Natural killer cell treated with Interleukin-12 subunit alpha and Interleukin-12 subunit beta and Interleukin-15 and Interleukin-18, amount 100 ng/mL, for 72 hours (primary cell): ENCODE measurements around the gene SZT2. TPM values are rescaled to one million over a fixed set of nuclear protein-coding genes. Genes with fewer than 3 reads are reported as not detected.

ENCODE experiments used
- ATAC-seq, 2 donors: fragments of 150-1000 bp; cut with Tn5 transposase in 1 of 2; sonication (Bioruptor Pico), chemical (Tn5 transposase) in 1 of 2; 2 replicates each; pipeline ENCODE4 v1.10.0; 2021
- DNase-seq: peaks from one replicate; pipeline ENCODE4 v3.0.0; 2022; ENCODE audit warnings: low spot score
- H3K27ac Mint-ChIP-seq, 2 donors: 1 replicate in 1 of 2; 2 replicates in 1 of 2; pipeline ENCODE4 v1.8.0; 2022; ENCODE audit warnings: mixed read lengths in 2 of 2, mild to moderate bottlenecking in 1 of 2, moderate library complexity in 1 of 2
- H3K27me3 Mint-ChIP-seq, 2 donors: 1 replicate in 1 of 2; 2 replicates in 1 of 2; pipeline ENCODE4 v1.8.0; 2022; ENCODE audit warnings: mixed read lengths in 2 of 2
- H3K36me3 Mint-ChIP-seq: one replicate; pipeline ENCODE4 v1.8.0; 2022; ENCODE audit warnings: mixed read lengths
- H3K4me1 Mint-ChIP-seq, 2 donors: 1 replicate in 1 of 2; 2 replicates in 1 of 2; pipeline ENCODE4 v1.8.0; 2022; ENCODE audit warnings: low read depth in 2 of 2, mixed read lengths in 2 of 2, mild to moderate bottlenecking in 1 of 2
- H3K4me3 Mint-ChIP-seq: one replicate; pipeline ENCODE4 v1.8.0; 2022; ENCODE audit warnings: mixed read lengths
- H3K9me3 Mint-ChIP-seq: 2 replicates; pipeline ENCODE4 v1.8.0; 2022; ENCODE audit warnings: mixed read lengths
- total RNA-seq, 2 donors: library from RNA; stranded (reverse); gene quantifications; one replicate each; pipeline ENCODE4 v1.2.3, GENCODE V29; 2022

Gene SZT2
- total RNA-seq, 2 donors from 2014 or later: 73.3 to 119 TPM

- Mint-ChIP-seq H3K9me3 (no peaks in the 10 kb centered on the region), H3K27me3 (no peaks in the 10 kb centered on the region), H3K36me3 (peaks cover 7% of the 10 kb centered on the region), H3K4me1 (no peaks in the 10 kb centered on the region), H3K4me3 (no peak overlapping the region), H3K27ac (no peak overlapping the region)
- DNase-seq: no peak
- no peak for ATAC-seq
Measured at GRCh38 chr1:43440358-43440757, 50.7 kb downstream of the SZT2 start.

- no peaks in the 10 kb centered on the region for H3K27me3 Mint-ChIP-seq
- H3K27ac Mint-ChIP-seq: no peak overlapping the region
- peaks cover 7% of the 10 kb centered on the region for H3K36me3 Mint-ChIP-seq
Measured at GRCh38 chr1:43441166-43441893, 51.6 kb downstream of the SZT2 start.

GRCh38 chr1:43441894-43442637, 52.4 kb downstream of the SZT2 start:
- Mint-ChIP-seq H3K36me3 (peaks cover 7% of the 10 kb centered on the region), H3K4me3 (no peak overlapping the region), H3K27ac (no peak overlapping the region), H3K4me1 (no peaks in the 10 kb centered on the region), H3K27me3 (no peaks in the 10 kb centered on the region), H3K9me3 (no peaks in the 10 kb centered on the region)
- ATAC-seq (no peak), DNase-seq (no peak)

More at GRCh38 chr1:43441166-43441893, 51.6 kb downstream of the SZT2 start:
- ATAC-seq (no peak), DNase-seq (no peak)
- no peaks in the 10 kb centered on the region for H3K9me3 Mint-ChIP-seq
- no peak overlapping the region for H3K4me3 Mint-ChIP-seq
- no peaks in the 10 kb centered on the region for H3K4me1 Mint-ChIP-seq

DNA sequence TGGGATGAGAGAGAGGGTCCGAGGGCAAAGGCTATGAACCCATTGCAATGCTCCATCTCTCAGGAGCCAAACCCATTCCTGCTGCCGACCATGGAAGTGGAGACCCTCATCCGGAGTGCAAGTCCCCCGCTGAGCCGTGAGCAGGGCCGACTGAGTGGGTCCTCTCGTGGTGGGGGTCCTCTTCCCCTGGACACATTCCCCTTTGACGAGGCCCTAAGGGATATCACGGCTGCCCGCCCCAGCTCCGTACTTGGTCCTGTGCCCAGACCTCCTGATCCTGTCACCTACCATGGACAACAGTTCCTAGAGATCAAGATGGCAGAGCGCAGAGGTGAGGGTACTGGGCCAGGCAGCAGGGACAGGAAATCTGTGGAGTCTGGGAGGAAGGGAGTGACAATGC, 53.1 kb downstream of the SZT2 start:
- no peak overlapping the region for H3K4me3 Mint-ChIP-seq
- ATAC-seq: no peak
- H3K36me3 Mint-ChIP-seq: peaks cover 7% of the 10 kb centered on the region
- no peak overlapping the region for H3K27ac Mint-ChIP-seq
- no peaks in the 10 kb centered on the region for H3K9me3 Mint-ChIP-seq
- DNase-seq: no peak
- no peaks in the 10 kb centered on the region for H3K27me3 Mint-ChIP-seq
- H3K4me1 Mint-ChIP-seq: no peaks in the 10 kb centered on the region

DNA sequence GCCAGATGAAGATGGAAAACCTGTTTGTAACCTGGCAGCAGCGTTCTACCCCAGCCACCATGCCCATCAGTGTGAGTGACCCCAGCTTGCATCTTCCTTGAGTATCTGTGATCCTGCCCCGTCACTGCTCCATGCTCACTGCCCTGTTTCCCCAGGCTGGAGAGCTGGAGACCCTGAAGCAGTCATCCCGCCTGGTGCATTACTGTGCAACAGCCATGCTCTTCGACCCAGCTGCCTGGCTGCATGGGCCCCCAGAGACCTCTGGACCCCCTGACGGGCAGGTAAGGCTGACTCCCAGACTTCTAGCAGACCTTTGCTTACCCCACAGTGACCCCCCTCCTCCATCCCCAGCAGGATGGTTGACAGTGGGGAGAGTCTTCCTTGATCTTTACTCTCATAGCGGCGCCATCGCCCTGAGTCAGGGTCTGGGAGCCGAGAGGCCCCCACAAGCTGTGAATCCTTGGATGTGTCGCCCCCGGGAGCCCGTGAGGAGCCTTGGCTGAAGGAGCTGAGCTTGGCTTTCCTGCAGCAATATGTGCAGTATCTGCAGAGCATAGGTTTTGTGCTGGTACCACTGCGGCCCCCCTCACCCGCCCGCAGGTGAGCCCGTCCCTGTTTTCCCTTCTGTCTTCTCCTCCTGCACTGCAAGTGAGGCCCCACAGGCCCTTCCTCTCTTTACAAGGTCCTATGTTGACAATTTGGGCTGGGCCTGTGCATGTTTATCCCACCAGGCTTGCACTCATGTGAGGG, 53.7 kb downstream of the SZT2 start:
- H3K27me3 Mint-ChIP-seq: no peaks in the 10 kb centered on the region
- DNase-seq: no peak
- H3K36me3 Mint-ChIP-seq: peaks cover 7% of the 10 kb centered on the region
- no peaks in the 10 kb centered on the region for H3K4me1 Mint-ChIP-seq
- no peak for ATAC-seq
- H3K27ac Mint-ChIP-seq: no peak overlapping the region
- no peak overlapping the region for H3K4me3 Mint-ChIP-seq
- H3K9me3 Mint-ChIP-seq: no peaks in the 10 kb centered on the region

DNA sequence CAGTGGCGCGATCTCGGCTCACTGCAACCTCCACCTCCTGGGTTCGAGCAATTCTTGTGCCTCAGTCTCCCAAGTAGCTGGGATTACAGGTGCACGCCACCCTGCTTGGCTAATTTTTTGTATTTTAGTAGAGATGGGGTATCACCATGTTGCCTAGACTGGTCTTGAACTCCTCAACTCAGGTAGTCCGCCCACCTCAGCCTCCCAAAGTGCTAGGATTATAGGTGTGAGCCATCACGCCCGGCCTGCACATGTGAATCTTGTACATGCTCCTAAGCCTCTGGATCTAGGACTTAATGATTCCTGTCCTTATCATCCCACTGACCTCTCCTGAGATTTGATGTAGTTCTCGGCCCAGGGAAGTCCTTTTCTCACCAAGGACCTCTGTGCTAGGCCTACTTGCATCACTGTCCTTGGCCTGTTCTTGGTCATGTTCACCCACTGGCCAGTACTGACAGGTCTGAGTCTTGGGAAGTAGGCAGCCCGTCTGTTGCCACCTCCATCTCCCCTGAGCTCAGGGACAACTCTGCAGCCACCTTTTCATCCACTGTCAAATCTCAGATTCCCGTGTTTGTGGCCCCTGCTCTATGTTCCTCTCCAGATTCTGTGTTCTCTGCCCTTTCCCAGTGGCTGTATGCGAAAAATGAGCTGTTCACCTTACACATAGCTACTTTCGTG, 54.6 kb downstream of the SZT2 start:
- Mint-ChIP-seq H3K27ac (no peak overlapping the region), H3K27me3 (no peaks in the 10 kb centered on the region), H3K36me3 (peaks cover 12% of the 10 kb centered on the region), H3K9me3 (no peaks in the 10 kb centered on the region), H3K4me3 (no peak overlapping the region), H3K4me1 (no peaks in the 10 kb centered on the region)
- DNase-seq (no peak), ATAC-seq (no peak)

GRCh38 chr1:43444836-43445235, 55.1 kb downstream of the SZT2 start:
- Mint-ChIP-seq H3K4me1 (no peaks in the 10 kb centered on the region), H3K36me3 (peaks cover 13% of the 10 kb centered on the region), H3K27me3 (no peaks in the 10 kb centered on the region), H3K9me3 (no peaks in the 10 kb centered on the region), H3K4me3 (no peak overlapping the region), H3K27ac (no peak overlapping the region)
- DNase-seq (no peak), ATAC-seq (no peak)

GRCh38 chr1:43445606-43446387, 56.1 kb downstream of the SZT2 start:
- Mint-ChIP-seq H3K27me3 (no peaks in the 10 kb centered on the region), H3K4me3 (no peak overlapping the region), H3K4me1 (no peaks in the 10 kb centered on the region), H3K9me3 (no peaks in the 10 kb centered on the region), H3K27ac (peak overlapping the region in 1 of 2 donors; percentile 35), H3K36me3 (peaks cover 13% of the 10 kb centered on the region)
- ATAC-seq (no peak), DNase-seq (no peak)

DNA sequence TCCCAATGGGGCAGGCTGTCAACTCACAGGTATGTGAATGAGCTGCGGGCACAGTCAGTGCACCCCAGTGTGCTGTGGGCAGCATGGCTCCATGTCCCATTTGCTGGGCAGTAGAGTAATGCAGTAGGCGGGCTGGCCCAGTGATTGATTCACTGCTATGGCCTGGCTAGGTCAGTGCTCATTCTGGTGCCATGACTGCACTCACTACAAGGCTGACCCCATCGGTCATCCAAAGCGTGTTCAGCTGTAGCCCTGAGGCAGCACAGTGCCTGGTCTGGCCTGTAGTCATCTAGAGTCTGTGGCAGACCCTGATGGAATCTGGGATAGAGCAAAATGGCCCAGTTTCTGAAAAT, 56.7 kb downstream of the SZT2 start:
- H3K27ac Mint-ChIP-seq: no peak overlapping the region
- DNase-seq (no peak), ATAC-seq (no peak)
- H3K27me3 Mint-ChIP-seq: no peaks in the 10 kb centered on the region
- H3K36me3 Mint-ChIP-seq: peaks cover 13% of the 10 kb centered on the region
- no peak overlapping the region for H3K4me3 Mint-ChIP-seq
- H3K4me1 Mint-ChIP-seq: no peaks in the 10 kb centered on the region
- no peaks in the 10 kb centered on the region for H3K9me3 Mint-ChIP-seq

DNA sequence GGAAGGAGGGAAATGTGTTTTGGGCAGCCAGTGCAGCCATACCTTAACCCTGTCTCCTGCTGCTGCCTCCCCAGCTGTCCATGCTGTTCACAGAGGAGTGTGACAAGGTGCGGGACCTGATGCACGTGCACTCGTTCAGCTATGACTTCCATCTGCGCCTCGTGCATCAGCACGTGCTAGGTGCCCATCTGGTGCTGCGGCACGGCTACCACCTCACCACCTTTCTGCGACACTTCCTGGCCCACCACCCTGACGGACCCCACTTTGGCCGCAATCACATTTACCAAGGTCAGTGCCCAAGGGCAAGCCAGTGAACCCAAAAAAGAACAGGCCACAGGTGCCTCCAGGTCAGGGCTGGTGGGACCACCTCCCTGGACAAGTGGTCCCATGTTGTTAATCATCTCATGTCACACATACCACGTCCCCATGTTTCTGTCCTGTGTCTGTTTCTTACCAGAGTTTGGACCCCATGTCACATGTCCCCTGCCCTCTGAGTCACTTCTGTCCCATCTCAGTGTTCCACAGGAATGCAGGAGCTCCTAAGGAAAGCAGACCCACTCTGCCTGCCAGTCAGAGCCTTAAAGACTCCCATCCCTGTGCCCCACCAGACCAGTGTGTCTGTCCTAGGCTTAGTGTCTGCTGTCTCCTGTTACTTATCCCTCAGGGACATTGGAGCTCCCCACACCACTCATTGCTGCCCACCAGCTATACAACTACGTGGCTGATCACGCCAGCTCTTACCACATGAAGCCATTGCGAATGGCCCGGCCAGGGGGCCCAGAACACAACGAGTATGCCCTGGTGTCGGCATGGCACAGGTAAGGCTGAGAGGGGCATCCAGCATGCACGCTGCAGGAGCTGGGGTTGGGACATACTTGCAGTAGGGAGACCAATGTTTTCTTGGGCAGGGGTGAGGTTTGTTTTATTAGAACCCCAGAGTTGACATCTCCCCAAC, 57.5 kb downstream of the SZT2 start:
- Mint-ChIP-seq H3K27me3 (no peaks in the 10 kb centered on the region), H3K4me3 (no peak overlapping the region), H3K27ac (no peak overlapping the region), H3K36me3 (peaks cover 13% of the 10 kb centered on the region), H3K4me1 (no peaks in the 10 kb centered on the region), H3K9me3 (no peaks in the 10 kb centered on the region)
- no peak for ATAC-seq
- DNase-seq: no peak

DNA sequence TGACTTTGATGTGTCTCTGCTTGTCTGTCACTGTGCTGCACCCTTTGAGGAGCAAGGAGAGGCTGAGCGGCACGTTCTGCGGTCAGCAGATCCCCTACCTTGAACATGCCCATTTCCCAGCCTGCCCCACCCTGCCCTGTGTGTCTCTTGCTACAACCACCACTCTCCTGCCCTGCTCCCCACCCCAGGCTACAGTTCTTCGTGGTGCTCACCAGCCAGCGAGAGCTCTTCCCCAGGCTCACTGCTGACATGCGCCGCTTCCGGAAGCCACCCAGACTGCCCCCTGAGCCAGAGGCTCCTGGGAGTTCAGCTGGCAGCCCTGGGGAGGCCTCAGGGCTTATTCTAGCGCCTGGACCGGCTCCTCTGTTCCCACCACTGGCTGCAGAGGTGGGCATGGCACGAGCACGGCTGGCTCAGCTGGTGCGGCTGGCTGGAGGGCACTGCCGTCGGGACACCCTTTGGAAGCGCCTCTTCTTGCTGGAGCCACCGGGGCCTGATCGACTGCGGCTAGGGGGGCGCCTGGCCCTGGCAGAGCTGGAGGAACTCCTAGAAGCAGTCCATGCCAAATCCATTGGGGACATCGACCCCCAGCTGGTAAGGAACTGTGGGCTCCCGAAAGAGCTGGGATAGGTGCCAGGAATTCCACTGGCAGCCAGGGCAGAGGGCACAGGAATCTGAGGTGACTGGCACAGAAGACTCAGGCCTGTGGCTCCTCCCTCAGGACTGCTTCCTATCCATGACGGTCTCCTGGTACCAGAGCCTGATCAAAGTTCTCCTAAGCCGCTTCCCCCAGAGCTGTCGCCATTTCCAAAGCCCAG, 58.4 kb downstream of the SZT2 start:
- Mint-ChIP-seq H3K27ac (no peak overlapping the region), H3K9me3 (no peaks in the 10 kb centered on the region), H3K4me3 (no peak overlapping the region), H3K36me3 (peaks cover 13% of the 10 kb centered on the region), H3K27me3 (no peaks in the 10 kb centered on the region), H3K4me1 (peaks cover 7 to 9% of the 10 kb centered on the region in 2 donors)
- DNase-seq: no peak
- no peak for ATAC-seq
